WTC11 (cell line): ENCODE data around the gene THUMPD1.

ENCODE experiments used
- TF ChIP-seq, protein P1 (sequence below): sonication (generic); formaldehyde crosslinking; IDR thresholded peaks from 2 replicates; pipeline ENCODE4 v1.8.1; 2022; ENCODE audit warnings: low read depth, missing genetic modification reagents, borderline replicate concordance
- TF ChIP-seq, protein P2 (sequence below): fragments of 200-600 bp; IDR thresholded peaks from 2 replicates; pipeline ENCODE4 v1.8.0; 2022; ENCODE audit warnings: antibody characterized with exemption
- TF ChIP-seq, protein P3 (sequence below): sonication (generic); formaldehyde crosslinking; IDR thresholded peaks from 2 replicates; pipeline ENCODE4 v1.8.1; 2023; ENCODE audit warnings: mild to moderate bottlenecking, missing genetic modification reagents, moderate library complexity

DNA sequence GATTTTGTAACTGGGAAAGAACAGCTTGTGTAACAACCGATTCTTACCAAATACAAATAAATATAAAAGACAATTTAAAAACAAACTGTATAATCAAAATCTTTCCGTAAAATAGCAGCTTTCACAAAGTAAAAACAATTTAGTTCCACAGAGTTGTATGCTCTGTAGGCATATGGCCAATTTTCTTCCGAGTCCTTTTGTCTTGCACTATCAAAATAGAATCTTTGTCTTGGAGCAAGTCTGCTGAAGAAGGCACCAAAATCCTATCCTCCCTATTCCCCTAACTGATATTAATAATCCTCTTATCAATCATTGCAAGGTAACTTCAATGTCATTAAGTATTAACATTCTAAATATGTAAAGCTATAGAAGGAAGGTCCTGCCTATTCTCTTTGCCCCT lies 7.6 kb downstream of the THUMPD1 start:
- TF ChIP-seq, protein P1, sequence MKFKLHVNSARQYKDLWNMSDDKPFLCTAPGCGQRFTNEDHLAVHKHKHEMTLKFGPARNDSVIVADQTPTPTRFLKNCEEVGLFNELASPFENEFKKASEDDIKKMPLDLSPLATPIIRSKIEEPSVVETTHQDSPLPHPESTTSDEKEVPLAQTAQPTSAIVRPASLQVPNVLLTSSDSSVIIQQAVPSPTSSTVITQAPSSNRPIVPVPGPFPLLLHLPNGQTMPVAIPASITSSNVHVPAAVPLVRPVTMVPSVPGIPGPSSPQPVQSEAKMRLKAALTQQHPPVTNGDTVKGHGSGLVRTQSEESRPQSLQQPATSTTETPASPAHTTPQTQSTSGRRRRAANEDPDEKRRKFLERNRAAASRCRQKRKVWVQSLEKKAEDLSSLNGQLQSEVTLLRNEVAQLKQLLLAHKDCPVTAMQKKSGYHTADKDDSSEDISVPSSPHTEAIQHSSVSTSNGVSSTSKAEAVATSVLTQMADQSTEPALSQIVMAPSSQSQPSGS: no peak
- TF ChIP-seq, protein P2, sequence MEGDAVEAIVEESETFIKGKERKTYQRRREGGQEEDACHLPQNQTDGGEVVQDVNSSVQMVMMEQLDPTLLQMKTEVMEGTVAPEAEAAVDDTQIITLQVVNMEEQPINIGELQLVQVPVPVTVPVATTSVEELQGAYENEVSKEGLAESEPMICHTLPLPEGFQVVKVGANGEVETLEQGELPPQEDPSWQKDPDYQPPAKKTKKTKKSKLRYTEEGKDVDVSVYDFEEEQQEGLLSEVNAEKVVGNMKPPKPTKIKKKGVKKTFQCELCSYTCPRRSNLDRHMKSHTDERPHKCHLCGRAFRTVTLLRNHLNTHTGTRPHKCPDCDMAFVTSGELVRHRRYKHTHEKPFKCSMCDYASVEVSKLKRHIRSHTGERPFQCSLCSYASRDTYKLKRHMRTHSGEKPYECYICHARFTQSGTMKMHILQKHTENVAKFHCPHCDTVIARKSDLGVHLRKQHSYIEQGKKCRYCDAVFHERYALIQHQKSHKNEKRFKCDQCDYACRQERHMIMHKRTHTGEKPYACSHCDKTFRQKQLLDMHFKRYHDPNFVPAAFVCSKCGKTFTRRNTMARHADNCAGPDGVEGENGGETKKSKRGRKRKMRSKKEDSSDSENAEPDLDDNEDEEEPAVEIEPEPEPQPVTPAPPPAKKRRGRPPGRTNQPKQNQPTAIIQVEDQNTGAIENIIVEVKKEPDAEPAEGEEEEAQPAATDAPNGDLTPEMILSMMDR: no peak
- TF ChIP-seq, protein P3, sequence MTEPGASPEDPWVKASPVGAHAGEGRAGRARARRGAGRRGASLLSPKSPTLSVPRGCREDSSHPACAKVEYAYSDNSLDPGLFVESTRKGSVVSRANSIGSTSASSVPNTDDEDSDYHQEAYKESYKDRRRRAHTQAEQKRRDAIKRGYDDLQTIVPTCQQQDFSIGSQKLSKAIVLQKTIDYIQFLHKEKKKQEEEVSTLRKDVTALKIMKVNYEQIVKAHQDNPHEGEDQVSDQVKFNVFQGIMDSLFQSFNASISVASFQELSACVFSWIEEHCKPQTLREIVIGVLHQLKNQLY (CRISPR knock-in tag): no peak
